GM21528 (cell line): ENCODE measurements around the gene PRMT7.
"Not testable (repeated sequence)": the region's sequence is repeated elsewhere in the genome, so short reads cannot be mapped to it uniquely, and the experiment has no call there.

Experiments
- ATAC-seq: cut with Tn5 transposase; IDR thresholded peaks from one replicate; pipeline ENCODE4 v1.9.1; 2021; ENCODE audit warnings: mild to moderate bottlenecking, moderate library complexity; ENCODE audit not compliant: unreplicated experiment, low FRiP score

Gene PRMT7

DNA sequence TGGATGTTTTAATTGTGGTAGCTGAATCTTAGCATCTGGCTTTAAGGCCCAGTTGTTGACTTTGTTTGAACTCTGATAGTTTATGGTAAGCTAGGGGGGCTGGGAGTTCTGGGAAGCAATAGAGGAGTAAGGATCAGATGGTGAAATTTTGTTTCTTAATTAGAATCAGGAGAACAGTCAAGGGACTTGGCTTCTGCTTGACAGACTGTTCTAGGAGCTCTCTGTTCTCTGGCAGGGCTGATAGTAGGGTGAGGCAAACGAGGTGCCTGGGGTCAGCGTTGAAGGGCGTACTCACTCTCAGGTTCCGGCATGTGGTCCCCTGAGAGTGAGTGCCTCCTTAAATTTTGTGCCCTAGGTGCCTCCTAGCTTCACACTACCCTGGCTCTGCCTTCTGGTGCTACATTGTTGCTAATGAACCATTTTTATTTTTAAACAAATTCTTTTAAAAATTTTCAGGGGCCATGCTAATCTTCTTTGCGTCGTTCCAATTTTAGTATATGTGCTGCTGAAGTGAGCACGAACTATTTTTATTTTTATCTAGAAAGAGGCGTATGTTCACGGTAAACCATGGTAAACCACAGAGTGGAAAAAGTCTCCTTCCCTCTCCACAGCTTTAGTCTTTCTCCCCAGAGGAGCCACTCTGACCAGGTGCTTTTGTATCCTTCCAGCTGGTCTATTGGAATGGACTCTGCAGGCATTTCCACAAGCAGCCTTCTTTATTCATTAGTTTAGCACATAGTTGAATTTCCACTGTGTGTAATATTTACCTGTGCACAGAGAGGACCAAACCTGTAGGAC lies 26.8 kb upstream of the PRMT7 start:
- peak; percentile 42 for ATAC-seq

GRCh38 chr16:68284847-68285246 lies 26.0 kb upstream of the PRMT7 start:
- ATAC-seq, result peak; percentile 51

DNA sequence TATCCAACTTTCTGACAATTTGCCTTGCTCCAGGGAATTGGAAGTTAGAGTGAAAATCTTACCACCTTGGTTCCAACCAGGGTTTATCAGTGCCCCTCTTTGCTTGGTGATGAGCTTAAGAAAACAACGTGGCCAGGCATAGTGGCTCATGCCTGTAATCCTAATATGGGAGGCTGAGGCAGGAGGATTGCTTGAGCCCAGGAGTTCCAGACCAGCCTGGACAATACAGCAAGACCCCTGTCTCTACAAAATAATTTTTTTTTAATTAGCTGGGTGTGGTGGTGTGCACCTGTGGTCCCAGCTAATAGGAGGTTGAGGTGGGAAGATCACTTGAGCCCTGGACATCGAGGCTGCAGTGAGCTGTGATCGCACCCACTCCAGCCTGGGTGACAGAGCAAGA lies 25.1 kb upstream of the PRMT7 start:
- no peak for ATAC-seq

DNA sequence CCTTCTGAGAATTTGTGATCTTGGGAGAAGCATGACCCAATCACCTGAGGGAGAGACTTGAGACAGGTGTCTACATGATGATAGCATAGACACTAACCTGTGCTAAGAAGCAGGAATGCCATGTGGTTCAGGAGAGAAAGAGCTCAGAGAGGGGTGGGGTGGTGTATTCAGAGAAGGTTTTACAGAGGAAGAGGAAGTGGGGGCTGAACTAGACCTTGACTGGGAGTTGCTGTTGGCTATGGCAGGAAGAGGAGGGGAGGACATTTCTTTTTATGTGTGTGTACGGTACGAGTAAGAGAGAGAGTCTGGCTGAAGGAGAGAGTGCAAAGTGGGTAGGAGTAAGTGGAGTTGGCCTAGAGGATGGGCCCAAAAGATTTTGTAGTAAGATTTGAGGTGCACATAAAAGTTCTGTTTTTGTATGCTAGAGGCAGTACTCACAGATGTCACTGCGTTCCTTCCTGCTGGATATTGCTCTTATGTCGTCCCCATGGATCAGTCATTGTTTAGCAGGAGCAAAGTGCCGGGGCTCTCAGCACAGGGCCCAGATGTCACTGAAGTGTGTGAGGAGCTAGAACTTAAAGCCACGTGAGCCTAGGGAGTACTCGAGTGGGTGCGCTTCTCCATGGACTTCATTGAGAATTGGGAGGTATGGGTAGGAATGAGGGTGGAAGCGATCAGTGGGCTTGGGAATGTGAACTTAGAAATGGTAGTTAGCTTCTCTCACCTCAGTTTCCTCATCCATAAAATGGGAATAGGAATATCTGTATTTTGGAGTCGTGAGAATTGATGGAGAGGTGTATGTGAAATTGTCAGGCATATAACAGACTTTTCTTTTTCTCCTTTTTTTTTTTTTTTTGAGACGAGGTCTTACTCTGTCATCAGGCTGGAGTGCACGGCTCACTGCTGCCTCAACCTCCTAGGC lies 24.4 kb upstream of the PRMT7 start:
- no peak for ATAC-seq

DNA sequence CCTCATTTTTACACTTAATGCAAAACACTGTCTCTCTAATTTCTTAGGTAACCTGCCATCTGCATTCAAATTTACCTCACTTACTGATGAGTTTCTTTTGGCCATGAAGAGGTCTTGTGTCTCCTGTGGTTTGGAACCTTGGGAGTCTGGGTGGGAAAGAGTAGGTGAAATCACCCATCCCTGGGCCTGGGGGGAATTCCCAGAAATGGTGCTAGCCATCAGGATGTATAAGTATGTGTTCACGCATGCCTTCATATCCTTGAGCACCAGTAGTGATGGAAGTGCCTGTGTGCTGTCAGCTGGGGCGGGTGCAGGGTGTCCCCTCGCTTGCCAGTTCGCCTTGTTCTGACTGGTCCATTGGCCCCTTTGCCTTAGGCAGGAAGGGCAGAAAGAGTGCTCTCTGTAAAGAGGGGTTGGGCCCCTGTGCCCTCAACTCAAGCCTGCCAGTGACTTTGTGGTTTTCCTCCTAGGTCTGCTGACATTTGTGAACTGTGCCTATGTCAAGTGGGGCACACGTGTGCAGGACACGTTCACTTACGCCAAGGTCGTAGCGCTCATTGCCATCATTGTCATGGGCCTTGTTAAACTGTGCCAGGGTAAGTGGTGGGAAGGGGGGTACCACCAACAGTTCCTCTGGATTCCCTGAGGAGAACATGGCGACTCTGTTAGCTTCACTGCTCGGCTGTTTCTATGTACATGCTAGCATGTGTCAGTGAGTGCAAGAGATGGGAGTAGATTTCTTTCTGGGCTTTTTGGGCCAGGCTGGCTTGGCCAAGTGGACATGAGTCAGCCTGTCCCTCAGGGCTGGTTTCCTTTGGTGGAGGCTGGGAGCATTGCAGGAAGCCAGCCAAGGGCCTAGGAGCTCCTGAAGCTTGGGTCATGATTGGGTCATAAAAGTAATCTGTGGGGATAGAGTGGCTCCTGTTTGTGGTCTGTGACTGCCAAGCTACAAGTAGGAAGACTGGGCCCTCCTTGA lies 23.3 kb upstream of the PRMT7 start:
- no peak for ATAC-seq

DNA sequence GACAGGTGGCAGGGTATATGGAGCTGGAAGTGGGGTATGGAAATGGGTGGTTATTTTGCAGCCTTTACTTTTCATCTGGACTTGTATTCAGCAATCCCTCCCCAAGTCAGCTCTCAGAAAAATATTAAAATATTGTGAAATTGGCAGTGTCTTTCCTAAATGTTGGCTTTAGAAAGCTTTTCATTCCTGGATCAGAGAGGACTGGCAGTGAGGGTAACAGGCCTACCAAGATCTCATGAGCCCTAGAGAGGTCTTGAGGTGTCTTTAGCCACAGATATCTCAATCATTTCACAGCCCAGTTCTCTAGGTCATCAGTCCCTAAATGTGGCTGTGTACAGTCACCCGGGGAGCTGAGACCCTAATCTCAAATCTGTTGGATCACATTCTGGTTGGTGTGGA lies 22.6 kb upstream of the PRMT7 start:
- no peak for ATAC-seq

DNA sequence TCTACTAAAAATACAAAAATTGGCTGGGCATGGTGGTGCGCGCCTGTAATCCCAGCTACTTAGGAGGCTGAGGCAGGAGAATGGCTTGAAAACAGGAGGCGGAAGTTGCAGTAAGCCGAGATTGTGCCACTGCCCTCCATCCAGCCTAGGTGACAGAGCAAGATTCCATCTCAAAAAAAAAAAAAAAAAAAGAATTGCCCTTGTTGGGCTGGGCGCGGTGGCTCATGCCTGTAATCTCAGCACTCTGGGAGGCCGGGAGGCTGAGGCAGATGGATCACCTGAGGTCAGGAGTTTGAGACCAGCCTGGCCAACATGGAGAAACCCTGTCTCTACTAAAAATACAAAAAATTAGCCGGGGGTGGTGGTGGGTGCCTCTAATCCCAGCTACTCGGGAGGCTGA lies 22.0 kb upstream of the PRMT7 start:
- not testable (repeated sequence) for ATAC-seq

DNA sequence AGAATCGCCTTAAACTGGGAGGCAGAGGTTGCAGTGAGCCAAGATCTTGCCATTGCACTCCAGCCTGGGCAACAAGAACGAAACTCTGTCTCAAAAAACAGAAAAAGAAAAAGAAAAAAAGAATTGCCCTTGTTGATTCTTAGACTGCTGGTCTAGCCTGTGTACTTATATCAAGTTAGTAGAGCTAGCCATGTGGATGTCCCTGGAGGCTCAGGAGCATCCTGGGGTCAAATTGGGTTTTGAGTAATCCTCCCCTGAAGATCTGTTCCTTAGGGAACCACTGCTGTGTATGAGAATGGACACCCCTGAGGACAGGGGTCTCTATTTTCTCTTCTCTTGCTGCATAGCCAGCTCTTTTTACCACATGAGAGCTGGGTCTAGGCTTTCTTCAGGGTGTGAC lies 21.6 kb upstream of the PRMT7 start:
- ATAC-seq, result no peak

- peak; percentile 70 for ATAC-seq
Measured at GRCh38 chr16:68289621-68290329, 21.0 kb upstream of the PRMT7 start.

DNA sequence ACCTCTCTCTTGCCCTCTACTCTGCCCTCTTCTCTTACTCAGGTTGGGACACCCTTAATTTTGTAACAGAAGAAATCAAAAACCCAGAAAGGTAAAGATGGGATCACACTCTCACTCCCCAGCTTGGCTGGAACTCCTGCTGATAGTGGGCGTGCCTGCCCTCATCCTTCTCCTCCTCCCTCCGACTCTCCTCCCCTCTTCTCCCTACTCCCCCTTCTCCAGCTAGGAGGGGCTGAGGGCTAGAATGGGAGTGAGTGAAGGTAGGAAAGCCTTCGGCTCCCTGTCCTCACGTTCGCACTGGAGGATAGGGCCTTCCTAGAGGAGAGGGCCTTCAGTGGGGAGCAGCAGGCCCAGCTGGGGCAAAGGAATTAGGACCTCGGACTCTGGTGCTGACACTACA lies 20.4 kb upstream of the PRMT7 start:
- no peak for ATAC-seq

GRCh38 chr16:68291227-68291626 lies 19.6 kb upstream of the PRMT7 start:
- no peak for ATAC-seq

GRCh38 chr16:68292425-68292824 lies 18.4 kb upstream of the PRMT7 start:
- no peak for ATAC-seq

DNA sequence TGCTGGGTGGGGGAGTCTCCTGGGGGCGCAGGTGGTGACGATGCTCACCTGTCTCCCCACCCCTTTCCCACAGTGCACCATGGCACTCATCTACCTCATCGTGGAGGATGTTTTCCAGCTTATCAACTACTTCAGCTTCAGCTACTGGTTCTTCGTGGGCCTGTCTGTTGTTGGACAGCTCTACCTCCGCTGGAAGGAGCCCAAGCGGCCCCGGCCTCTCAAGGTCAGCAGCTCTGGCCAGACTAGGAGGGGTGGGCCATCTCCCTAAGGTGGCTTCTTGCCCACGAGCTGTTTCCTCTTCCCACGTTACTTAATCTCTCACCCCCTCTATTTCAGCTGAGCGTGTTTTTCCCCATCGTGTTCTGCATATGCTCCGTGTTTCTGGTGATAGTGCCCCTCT lies 14.5 kb upstream of the PRMT7 start:
- no peak for ATAC-seq

DNA sequence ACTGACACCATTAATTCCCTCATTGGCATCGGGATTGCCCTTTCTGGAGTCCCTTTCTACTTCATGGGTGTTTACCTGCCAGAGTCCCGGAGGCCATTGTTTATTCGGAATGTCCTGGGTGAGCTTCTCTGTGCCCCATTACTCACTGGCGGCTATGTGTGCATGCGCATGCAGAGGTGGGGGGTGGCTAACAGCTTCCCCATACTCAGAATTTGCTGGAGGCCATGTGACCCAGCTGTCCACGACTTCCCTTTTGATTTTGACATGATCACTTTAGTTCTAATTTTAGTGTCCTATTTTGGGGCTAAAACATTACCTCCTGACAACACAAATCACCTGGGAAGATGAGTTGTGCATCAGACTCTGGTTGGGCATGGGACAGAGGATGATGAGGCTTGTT lies 14.1 kb upstream of the PRMT7 start:
- no peak for ATAC-seq

- no peak for ATAC-seq
Measured at GRCh38 chr16:68297908-68298307, 12.9 kb upstream of the PRMT7 start.

- ATAC-seq, result no peak
Measured at GRCh38 chr16:68298312-68298711, 12.5 kb upstream of the PRMT7 start.

DNA sequence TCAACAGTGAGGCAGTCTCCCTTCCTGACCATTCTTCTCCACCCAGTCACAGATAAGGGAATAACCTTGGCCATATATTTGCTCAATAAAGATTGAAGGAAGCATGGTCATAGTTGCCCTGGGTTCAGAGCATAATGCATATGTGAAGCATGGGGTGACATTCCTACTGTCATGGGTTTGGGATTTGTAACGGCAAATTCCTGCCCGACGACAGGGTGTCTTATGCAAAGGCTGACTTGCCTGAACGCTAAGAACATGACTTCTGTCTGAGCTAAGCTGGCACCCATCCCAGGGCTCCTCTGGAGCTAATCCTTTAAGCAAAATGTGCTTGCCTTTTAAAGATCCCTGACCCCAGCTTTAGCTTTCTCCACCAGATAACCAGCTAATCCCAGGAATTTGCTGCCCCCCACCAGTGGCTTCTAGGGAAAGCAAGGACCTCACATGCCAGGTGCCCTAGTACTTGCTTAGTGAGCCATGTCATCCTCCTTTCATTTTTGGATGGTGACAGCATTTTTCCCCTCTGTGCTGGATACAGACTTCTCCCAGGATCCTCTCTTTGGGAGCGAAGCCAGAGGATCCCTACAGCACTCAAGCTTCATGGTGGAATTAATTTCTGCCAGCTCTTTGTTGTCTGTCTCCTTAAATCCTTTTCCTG lies 11.8 kb upstream of the PRMT7 start:
- no peak for ATAC-seq

- ATAC-seq, result no peak
Measured at GRCh38 chr16:68299571-68300453, 11.0 kb upstream of the PRMT7 start.
